HEK293T (cell line): ENCODE results near the gene COQ9.
"Not testable (repeated sequence)": the region's sequence is repeated elsewhere in the genome, so short reads cannot be mapped to it uniquely, and the experiment has no call there.

Source experiments
- CTCF ChIA-PET: fragments of 350-600 bp; formaldehyde crosslinking; extraction: SDS; loops from one replicate; lab custom pipeline; 2021; ENCODE audit warnings: antibody characterized with exemption, inconsistent platforms; lab: Yijun Ruan, JAX
- POLR2A ChIA-PET: fragments of 350-600 bp; formaldehyde crosslinking; extraction: SDS; loops from one replicate; lab custom pipeline; 2020; ENCODE audit warnings: antibody characterized with exemption, inconsistent platforms; lab: Yijun Ruan, JAX
- DNase-seq: peaks from one replicate; pipeline ENCODE4 v3.0.0; 2012; ENCODE audit warnings: mixed read lengths; ENCODE audit errors: extremely low spot score
- ARNT ChIP-seq: fragments of 450-650 bp; IDR thresholded peaks from 2 replicates; pipeline ENCODE4 v1.6.1; 2017; ENCODE audit warnings: mild to moderate bottlenecking
- BHLHE40 ChIP-seq: fragments of 450-650 bp; IDR thresholded peaks from 2 replicates; pipeline ENCODE4 v1.6.1; 2016; ENCODE audit warnings: mild to moderate bottlenecking, moderate library complexity, borderline replicate concordance
- CTBP1 ChIP-seq: fragments of 450-650 bp; IDR thresholded peaks from 2 replicates; pipeline ENCODE4 v1.6.1; 2016; ENCODE audit warnings: borderline replicate concordance
- ELF4 ChIP-seq: fragments of 450-650 bp; IDR thresholded peaks from 2 replicates; pipeline ENCODE4 v1.6.1; 2017; ENCODE audit warnings: antibody characterized with exemption
- FOXA1 ChIP-seq: fragments of 450-650 bp; IDR thresholded peaks from 2 replicates; pipeline ENCODE4 v1.6.1; 2016; ENCODE audit warnings: mild to moderate bottlenecking
- FOXK2 ChIP-seq: fragments of 450-650 bp; IDR thresholded peaks from 2 replicates; pipeline ENCODE4 v1.6.1; 2016; ENCODE audit warnings: mild to moderate bottlenecking
- FOXM1 ChIP-seq: fragments of 450-650 bp; IDR thresholded peaks from 2 replicates; pipeline ENCODE4 v1.6.1; 2017; ENCODE audit warnings: mild to moderate bottlenecking, borderline replicate concordance
- HDGF ChIP-seq: fragments of 450-650 bp; IDR thresholded peaks from 2 replicates; pipeline ENCODE4 v1.6.1; 2017; ENCODE audit warnings: antibody characterized with exemption, borderline replicate concordance
- L3MBTL2 ChIP-seq: fragments of 450-650 bp; conservative IDR thresholded peaks from 2 replicates; pipeline ENCODE4 v1.6.1; 2016; ENCODE audit warnings: mild to moderate bottlenecking
- LEF1 ChIP-seq: fragments of 450-650 bp; IDR thresholded peaks from 2 replicates; pipeline ENCODE4 v1.6.1; 2017; ENCODE audit warnings: mild to moderate bottlenecking, borderline replicate concordance
- NFRKB ChIP-seq: fragments of 450-650 bp; IDR thresholded peaks from 2 replicates; pipeline ENCODE4 v1.6.1; 2016; ENCODE audit warnings: mild to moderate bottlenecking, moderate library complexity
- PKNOX1 ChIP-seq: fragments of 450-650 bp; IDR thresholded peaks from 2 replicates; pipeline ENCODE4 v1.6.1; 2016
- SP1 ChIP-seq: fragments of 450-650 bp; IDR thresholded peaks from 2 replicates; pipeline ENCODE4 v1.6.1; 2017
- SUZ12 ChIP-seq: fragments of 450-650 bp; IDR thresholded peaks from 2 replicates; pipeline ENCODE4 v1.6.1; 2016; ENCODE audit warnings: mild to moderate bottlenecking
- TARDBP ChIP-seq: fragments of 450-650 bp; IDR thresholded peaks from 2 replicates; pipeline ENCODE4 v1.6.1; 2016
- ZNF384 ChIP-seq: fragments of 450-650 bp; IDR thresholded peaks from 2 replicates; pipeline ENCODE4 v1.6.1; 2016

COQ9 gene, protein sequence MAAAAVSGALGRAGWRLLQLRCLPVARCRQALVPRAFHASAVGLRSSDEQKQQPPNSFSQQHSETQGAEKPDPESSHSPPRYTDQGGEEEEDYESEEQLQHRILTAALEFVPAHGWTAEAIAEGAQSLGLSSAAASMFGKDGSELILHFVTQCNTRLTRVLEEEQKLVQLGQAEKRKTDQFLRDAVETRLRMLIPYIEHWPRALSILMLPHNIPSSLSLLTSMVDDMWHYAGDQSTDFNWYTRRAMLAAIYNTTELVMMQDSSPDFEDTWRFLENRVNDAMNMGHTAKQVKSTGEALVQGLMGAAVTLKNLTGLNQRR

GRCh38 chr16:57447186-57447962 lies at the start of gene COQ9, which contains the start of gene CIAPIN1:
TSS of gene COQ9 (plus strand) at chr16:57447479. CDS start at chr16:57447506, 27 bp downstream.
TSS of gene CIAPIN1 (minus strand) at chr16:57447385. CDS start at chr16:57440928, 6,457 bp downstream.
- POLR2A ChIA-PET = interaction anchor here (0.5 to 2.2 kb wide), 26 partner anchors 8 to 147 kb away, joined by 3 to 27 read pairs (median 4); partner anchors contain the start of genes CCDC102A, DOK4 and POLR2C
- TF ChIP-seq NFRKB (peak; percentile 88), ELF4 (peak; percentile 82; the same call in 1 of the 2 replicates), FOXM1 (no peak), L3MBTL2 (peak; percentile 24; the same call in 1 of the 2 replicates), FOXK2 (no peak), CTBP1 (no peak), SP1 (peak; percentile 28; the same call in 1 of the 2 replicates), LEF1 (no peak), ARNT (no peak)
- peak; percentile 95 for DNase-seq
- CTCF ChIA-PET = interaction anchor here (1.0 to 1.4 kb wide), 2 partner anchors 13 to 15 kb away, joined by 3 to 10 read pairs; partner anchors contain the start of gene POLR2C

DNA sequence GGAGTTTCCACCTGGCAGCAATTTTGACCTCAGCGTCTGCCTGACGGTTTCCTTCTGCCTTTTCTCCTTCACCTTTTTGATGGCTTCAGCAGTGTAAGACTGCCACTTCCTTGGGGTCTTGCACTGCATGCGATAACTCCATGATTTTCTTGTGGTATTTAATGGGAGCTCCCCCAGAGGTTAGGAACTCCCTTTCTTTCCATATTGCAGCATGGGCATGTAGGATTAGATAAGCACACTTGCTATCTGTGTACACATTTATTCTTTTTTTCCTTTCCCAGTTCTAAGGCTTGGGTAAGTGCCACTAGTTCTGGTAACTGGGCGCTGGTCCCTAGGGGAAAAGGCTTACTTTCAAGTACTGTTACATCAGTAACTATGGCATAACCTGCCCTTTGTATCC lies 49.8 kb upstream of the COQ9 start:
- CTCF ChIA-PET, DNase-seq, POLR2A ChIA-PET: not testable (repeated sequence)

GRCh38 chr16:57401943-57402640 lies 45.2 kb upstream of the COQ9 start:
- CTCF ChIA-PET = interaction anchor here (0.5 kb wide), 1 partner anchor 15 kb away, joined by 3 read pairs; no protein-coding TSS in a partner anchor
- DNase-seq = no peak
- TF ChIP-seq FOXM1 (no peak), SP1 (no peak), HDGF (no peak), CTBP1 (no peak), FOXK2 (no peak), L3MBTL2 (no peak), BHLHE40 (no peak), LEF1 (no peak), ARNT (no peak), ZNF384 (no peak), FOXA1 (no peak), TARDBP (no peak), ELF4 (no peak), NFRKB (no peak), PKNOX1 (no peak), SUZ12 (no peak)
- POLR2A ChIA-PET = no interaction called here

DNA sequence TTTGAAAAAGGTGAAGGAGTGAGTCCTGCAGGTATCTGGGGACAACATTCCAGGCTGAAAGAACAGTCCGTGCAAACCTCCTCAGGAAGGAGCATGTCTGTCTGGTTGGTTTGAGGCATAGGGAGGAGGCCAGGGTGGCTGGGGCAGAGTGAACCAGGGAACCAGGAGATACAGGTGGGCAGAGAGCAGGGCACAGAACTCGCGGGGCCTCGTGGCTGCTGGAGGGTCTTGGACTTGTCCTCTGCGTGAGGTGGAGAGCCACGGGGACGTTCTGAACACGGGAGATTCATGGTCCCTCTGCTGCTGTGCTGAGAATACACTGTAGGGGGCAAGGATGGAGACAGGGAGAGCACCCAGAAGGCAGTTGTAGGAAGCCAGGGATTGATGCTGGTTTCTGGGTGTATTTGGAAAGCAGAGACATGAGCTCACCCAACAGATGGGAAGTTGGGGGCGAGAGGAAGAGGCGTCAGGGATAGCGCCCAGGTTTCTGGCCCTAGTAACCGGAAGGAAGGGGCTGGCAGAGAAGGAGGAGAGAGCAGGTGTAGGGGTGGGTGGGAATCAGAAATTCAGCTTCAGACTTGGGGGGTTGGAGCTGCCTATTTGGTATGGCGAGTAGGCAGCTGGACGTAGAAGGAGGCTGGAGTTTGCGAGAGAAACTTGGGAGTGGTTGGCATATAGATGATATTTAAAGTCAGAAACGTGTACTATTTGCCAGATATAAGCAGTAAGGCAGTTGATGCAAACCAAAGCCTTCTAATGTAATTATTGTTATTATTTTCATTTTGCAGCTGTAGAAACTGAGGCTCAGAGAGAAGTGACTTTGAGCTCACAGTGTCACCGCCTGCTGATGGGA lies 43.1 kb upstream of the COQ9 start, which contains the start of gene CCL17:
Gene CCL17, plus strand, starts transcription at position 803 of the 853 bp plus-strand sequence. CDS start 9,166 bp downstream, outside the sequence.
- TF ChIP-seq NFRKB (no peak), BHLHE40 (no peak), L3MBTL2 (no peak), LEF1 (no peak), SUZ12 (no peak), CTBP1 (no peak), HDGF (no peak), SP1 (no peak), PKNOX1 (no peak), ARNT (no peak), FOXA1 (no peak), ZNF384 (no peak), FOXM1 (no peak), ELF4 (no peak), FOXK2 (no peak), TARDBP (no peak)
- no peak for DNase-seq
- ChIA-PET POLR2A (interaction anchor here (1.9 kb wide), 1 partner anchor 12 kb away, joined by 6 read pairs; no protein-coding TSS in a partner anchor), CTCF (interaction anchor here (2.0 kb wide), 1 partner anchor 13 kb away, joined by 11 read pairs; no protein-coding TSS in a partner anchor)

DNA sequence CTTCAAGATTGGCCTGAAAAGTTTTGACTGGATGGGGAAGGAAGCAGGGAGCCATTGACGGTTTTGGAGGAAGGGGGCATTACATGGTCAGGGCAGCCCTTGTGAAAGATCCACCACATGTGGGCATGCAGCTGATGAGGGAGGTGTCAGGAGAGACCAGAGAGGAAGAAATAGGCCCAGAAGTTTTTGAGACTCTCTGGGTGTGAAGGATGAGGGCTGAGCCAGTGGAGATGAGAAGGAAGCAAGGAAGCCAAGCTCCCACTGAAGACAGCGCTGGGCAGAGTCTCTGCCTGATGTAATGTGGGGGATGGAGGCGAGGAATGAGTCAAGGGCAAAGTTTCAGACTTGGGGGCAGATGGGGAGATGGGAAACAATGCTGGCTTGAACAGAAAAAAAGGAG lies 42.2 kb upstream of the COQ9 start:
- TF ChIP-seq ARNT = no peak
- TF ChIP-seq TARDBP = no peak
- no peak for TF ChIP-seq HDGF
- no peak for TF ChIP-seq ZNF384
- TF ChIP-seq PKNOX1 = no peak
- no peak for TF ChIP-seq FOXA1
- TF ChIP-seq L3MBTL2 = no peak
- no peak for TF ChIP-seq FOXK2
- CTCF ChIA-PET = interaction anchor here (0.7 to 2.0 kb wide), 2 partner anchors 12 to 17 kb away, joined by 3 to 11 read pairs; no protein-coding TSS in a partner anchor
- DNase-seq = no peak
- POLR2A ChIA-PET = interaction anchor here (1.9 kb wide), 1 partner anchor 12 kb away, joined by 6 read pairs; no protein-coding TSS in a partner anchor
